Measurements from ENCODE around the gene ANKRD63.

Gene ANKRD63

DNA sequence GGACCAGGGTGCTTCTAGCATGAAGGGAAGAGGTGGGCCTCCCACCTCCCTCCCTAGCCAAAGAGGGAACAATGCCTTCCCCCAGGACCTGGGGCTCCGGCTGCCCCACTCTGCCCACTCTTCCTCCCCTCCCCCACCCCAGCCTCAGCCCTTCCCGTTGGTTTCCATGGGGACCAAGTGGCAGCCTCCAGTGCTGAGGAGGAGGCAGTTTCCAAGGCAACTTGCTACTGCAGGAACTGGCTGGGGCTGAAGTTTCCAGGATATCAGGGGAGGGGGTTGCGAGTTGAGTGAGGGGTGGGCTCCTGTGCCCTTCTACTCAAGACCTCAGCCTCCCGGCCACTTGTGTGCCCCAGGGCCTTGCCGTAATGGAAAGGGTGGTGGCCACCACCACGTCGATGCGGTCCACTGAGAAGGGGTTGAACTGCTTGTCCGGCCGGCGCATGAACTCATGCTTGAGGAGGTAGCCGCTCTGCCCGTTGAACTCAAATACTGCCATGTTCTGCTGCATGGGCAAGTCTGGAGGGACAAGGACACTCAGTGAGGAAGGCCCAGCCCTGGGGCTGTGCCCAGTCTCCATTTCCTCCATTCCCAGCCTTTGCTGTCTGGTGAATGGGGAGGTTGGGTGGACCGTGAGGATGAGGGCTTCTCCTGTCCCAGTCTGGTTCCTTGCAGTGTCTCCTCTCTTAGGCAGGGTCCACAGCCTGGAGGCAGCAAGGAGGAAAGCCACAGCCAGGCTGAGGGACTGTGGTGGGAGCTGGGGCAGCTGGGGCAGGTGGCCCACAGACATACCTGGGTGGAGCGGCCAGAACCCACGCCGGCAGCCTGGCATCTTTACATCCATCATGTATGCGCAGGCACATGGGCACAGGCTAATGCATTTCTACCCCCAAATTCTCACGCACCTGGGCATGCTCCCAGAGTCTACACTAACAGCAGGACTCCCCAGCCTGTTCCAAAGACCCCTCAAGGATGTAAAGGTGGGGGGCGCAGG lies 11.3 kb upstream of the ANKRD63 start:
- no peak for TF ChIP-seq POLR2AphosphoS5 (IDR thresholded peaks at IDR 0.05; ENCODE audit: low read depth, low read length)
- no peak for TF ChIP-seq TAF1 (IDR thresholded peaks at IDR 0.05; ENCODE audit: borderline replicate concordance, insufficient read depth, low read length)
- TF ChIP-seq FOXP2 (optimal IDR thresholded peaks at IDR 0.05; ENCODE audit: borderline replicate concordance, extremely low read depth, extremely low read length, insufficient read depth): no peak
- TF ChIP-seq SIN3A (IDR thresholded peaks at IDR 0.05; ENCODE audit: borderline replicate concordance, insufficient read depth, low read length): no peak
- TF ChIP-seq REST (IDR thresholded peaks at IDR 0.05; ENCODE audit: insufficient read depth in 1 of 2, low read depth in 2 of 2, low read length in 2 of 2): no peak

- no peak for TF ChIP-seq FOXP2 (optimal IDR thresholded peaks at IDR 0.05; ENCODE audit: borderline replicate concordance, extremely low read depth, extremely low read length, insufficient read depth)
- no peak for TF ChIP-seq SIN3A (IDR thresholded peaks at IDR 0.05; ENCODE audit: borderline replicate concordance, insufficient read depth, low read length)
- no peak for TF ChIP-seq TAF1 (IDR thresholded peaks at IDR 0.05; ENCODE audit: borderline replicate concordance, insufficient read depth, low read length)
- no peak for TF ChIP-seq REST (IDR thresholded peaks at IDR 0.05; ENCODE audit: insufficient read depth in 1 of 2, low read depth in 2 of 2, low read length in 2 of 2)
- no peak for TF ChIP-seq POLR2AphosphoS5 (IDR thresholded peaks at IDR 0.05; ENCODE audit: low read depth, low read length)
These were observed 10.1 kb upstream of the ANKRD63 start for GRCh38 chr15:40293006-40293405.

DNA sequence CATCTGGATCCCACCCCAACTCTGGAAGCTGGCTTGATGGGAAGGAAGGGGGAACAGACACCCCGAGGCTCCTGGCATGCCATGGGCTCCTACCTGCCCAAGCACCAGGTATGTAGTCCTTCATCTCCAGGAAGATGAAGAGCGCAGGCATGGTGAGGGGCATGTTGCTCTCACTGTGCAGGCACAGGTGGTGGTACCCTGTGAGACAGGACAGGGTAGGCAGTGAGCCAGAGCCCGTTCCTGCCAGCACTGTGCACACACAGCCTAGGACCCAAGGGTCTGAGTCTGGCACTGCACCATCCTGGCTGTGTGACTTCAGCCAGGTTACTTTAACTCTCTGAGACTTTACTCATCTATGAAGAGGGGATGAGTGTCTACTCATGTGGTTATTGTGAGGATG lies 9.4 kb upstream of the ANKRD63 start:
- no peak for TF ChIP-seq FOXP2 (optimal IDR thresholded peaks at IDR 0.05; ENCODE audit: borderline replicate concordance, extremely low read depth, extremely low read length, insufficient read depth)
- TF ChIP-seq POLR2AphosphoS5 (IDR thresholded peaks at IDR 0.05; ENCODE audit: low read depth, low read length): no peak
- no peak for TF ChIP-seq TAF1 (IDR thresholded peaks at IDR 0.05; ENCODE audit: borderline replicate concordance, insufficient read depth, low read length)
- no peak for TF ChIP-seq REST (IDR thresholded peaks at IDR 0.05; ENCODE audit: insufficient read depth in 1 of 2, low read depth in 2 of 2, low read length in 2 of 2)
- no peak for TF ChIP-seq SIN3A (IDR thresholded peaks at IDR 0.05; ENCODE audit: borderline replicate concordance, insufficient read depth, low read length)

DNA sequence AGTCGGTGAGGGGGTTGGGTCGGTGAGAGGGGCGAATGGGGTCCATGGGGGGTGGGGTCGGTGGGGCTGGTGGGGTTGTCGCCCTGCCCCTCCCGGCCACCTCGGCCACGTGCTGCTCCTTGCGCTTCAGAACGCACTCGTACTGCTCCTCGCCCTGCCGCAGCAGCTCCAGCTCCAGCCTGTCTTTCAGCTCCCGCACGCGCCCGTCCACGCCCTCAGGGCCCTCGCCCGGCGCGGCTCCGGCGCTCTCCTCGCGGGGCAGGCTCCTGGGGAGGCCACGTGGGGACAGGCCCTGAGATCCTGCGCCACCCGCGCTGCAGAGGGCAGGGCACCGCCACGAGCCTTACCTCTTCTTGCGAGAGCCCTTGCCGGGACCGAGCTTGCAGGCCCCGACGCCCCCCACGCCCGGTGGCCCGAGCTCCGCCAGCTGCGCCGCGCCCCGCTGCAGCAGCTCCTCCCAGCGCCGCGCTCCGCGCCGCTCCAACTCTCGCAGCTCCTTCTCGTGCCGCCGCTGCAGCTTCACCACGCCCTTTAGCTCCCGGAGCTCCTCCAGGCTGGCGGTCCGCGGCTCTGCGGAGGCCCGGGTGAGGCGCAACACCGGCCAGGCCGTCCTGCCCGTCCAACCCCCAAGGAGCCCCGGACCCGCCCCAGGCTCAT lies 8.2 kb upstream of the ANKRD63 start:
- no peak for TF ChIP-seq SIN3A (IDR thresholded peaks at IDR 0.05; ENCODE audit: borderline replicate concordance, insufficient read depth, low read length)
- TF ChIP-seq TAF1 (IDR thresholded peaks at IDR 0.05; ENCODE audit: borderline replicate concordance, insufficient read depth, low read length): no peak
- TF ChIP-seq FOXP2 (optimal IDR thresholded peaks at IDR 0.05; ENCODE audit: borderline replicate concordance, extremely low read depth, extremely low read length, insufficient read depth): no peak
- no peak for TF ChIP-seq POLR2AphosphoS5 (IDR thresholded peaks at IDR 0.05; ENCODE audit: low read depth, low read length)
- no peak for TF ChIP-seq REST (IDR thresholded peaks at IDR 0.05; ENCODE audit: insufficient read depth in 1 of 2, low read depth in 2 of 2, low read length in 2 of 2)

All from PFSK-1 (cell line).